ENCODE measurements around the gene TNFAIP6.
"Not testable (repeated sequence)": the region's sequence is repeated elsewhere in the genome, so short reads cannot be mapped to it uniquely, and the experiment has no call there.

Gene TNFAIP6

DNA sequence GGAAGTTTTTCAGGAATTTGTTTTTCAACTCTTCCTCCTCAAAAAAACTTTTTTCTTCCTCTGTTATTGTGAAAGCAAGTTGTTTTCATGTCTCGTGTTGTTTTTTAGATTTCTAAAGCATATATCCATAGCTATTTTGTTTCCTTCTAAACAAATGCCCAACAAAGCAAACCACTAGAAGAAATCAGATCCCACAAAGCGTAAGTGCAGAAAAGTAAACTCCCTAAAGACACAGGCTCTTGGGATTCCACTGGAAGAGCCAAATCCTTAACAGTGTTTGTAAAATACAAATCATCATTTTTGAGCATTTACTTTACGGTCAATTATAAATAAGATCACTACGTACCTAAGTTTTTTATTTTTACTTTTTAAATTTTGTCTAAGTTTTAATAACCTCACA lies 30.6 kb downstream of the TNFAIP6 start:
- no peak overlapping the region for H3K4me3 Mint-ChIP-seq
- no peaks in the 10 kb centered on the region for H3K36me3 Mint-ChIP-seq (ENCODE audit: low read depth)
- H3K27ac Mint-ChIP-seq, result no peak overlapping the region
- H3K4me1 Mint-ChIP-seq (ENCODE audit: low read depth), result peaks cover 4% of the 10 kb centered on the region
- no peaks in the 10 kb centered on the region for H3K9me3 Mint-ChIP-seq
- H3K27me3 Mint-ChIP-seq (ENCODE audit: low read depth), result peaks cover 6% of the 10 kb centered on the region

DNA sequence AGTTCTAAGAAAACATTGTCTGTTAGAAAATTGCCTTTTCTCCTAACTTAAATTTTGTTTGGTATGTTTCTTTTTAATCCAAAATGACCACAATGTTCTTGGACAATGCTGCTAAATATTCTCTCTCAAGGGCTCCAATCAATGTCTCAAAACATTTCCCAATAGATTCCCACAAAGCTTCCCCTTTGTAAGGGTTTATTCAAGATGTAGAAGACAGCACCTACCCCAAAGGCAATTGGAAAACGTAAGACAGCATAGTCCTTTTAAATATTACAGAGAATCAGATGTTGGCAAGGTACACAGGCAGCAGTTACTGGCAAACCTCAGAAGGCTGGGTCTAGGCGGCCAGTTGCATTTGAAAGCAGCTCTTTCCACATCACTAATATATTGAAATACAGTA lies 34.0 kb downstream of the TNFAIP6 start:
- no peak overlapping the region for H3K4me3 Mint-ChIP-seq
- no peaks in the 10 kb centered on the region for H3K36me3 Mint-ChIP-seq (ENCODE audit: low read depth)
- H3K9me3 Mint-ChIP-seq, result peaks cover 6% of the 10 kb centered on the region
- H3K4me1 Mint-ChIP-seq (ENCODE audit: low read depth), result peaks cover 4% of the 10 kb centered on the region
- H3K27ac Mint-ChIP-seq, result no peak overlapping the region
- peaks cover 6% of the 10 kb centered on the region for H3K27me3 Mint-ChIP-seq (ENCODE audit: low read depth)

DNA sequence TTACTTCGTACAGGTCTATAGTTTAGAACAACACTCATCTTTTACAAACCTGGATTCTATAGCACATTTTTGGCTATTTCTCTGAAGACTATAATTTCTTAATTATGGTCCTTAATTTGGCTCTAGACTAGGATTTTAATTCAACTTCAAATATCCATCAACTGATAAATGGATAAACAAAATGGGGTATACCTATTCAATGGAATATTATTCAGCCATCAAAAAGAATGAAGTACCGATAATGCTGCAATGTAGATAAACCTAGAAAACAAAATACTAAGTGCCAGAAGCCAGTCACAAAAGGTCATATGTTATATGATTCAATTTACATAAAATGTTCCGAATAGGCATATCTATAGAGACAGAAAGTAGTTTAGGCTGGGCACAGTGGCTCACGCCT lies 37.1 kb downstream of the TNFAIP6 start:
- Mint-ChIP-seq H3K9me3 (peaks cover 6% of the 10 kb centered on the region), H3K27me3 (ENCODE audit: low read depth) (peaks cover 6% of the 10 kb centered on the region), H3K4me1 (ENCODE audit: low read depth) (peaks cover 4% of the 10 kb centered on the region)

DNA sequence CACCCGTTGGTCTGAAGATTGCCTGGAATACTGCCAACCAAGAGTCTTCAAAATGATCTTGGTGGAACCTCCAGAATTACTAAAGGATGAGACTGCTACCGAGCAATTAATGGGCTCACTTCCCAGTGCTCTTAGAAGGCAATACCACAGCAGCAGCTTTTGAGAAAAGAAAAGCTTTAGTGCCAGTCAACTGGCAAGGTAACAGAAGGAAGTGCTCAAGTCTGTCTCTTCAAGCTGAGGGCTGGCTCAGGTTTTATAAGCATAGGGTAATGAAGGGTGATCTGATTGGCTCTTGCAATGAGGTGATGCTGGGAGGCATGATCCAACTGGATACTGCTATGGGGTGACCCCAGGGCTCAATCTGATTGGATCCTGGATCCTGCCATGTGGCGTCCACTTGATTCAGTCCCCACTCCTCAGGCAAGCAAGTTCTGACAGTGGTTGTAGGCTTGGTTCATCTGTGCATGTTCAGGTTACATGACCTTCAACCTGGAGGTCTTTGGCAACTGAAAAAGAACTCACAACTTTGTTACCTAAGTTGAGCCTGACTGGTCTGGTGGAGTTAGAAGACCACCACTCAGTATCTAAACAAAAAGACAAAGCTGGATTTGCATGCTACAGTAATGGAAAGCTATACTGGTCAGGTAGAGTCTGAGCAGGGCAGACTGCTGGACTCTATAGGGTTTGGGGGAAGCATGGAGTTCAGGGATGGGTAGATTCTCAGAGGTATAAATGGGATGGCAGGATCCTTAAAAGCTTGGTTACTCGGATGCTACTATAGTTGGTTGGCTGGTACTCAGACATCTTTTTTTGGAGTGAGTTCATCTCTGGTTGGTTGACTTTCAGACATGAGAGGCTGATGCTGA lies 38.4 kb downstream of the TNFAIP6 start:
- Mint-ChIP-seq H3K4me3 (no peak overlapping the region), H3K36me3 (ENCODE audit: low read depth) (no peaks in the 10 kb centered on the region), H3K9me3 (peaks cover 6% of the 10 kb centered on the region), H3K27ac (no peak overlapping the region), H3K4me1 (ENCODE audit: low read depth) (no peaks in the 10 kb centered on the region), H3K27me3 (ENCODE audit: low read depth) (peaks cover 6% of the 10 kb centered on the region)

More for the DNA sequence above, 37.1 kb downstream of the TNFAIP6 start:
- Mint-ChIP-seq H3K27ac (no peak overlapping the region), H3K4me3 (no peak overlapping the region), H3K36me3 (ENCODE audit: low read depth) (no peaks in the 10 kb centered on the region)

DNA sequence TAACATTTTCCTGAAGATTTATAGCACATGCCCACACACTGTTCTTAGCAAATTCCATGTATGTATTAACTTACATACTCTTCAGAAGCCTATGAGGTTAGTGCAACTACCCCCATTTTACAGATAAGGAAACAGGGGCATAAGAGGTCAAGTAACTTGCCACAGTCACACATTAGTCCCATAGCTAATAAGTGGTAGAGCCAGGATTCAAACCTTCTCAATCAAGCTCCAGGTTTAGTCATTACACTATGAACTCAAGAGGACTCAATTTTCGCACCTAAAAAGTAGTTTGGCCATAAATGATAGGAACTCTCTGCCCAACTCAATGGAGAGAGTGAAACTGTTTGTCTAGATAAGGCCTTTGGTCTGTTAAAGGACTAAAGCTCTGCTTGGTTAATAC lies 42.6 kb downstream of the TNFAIP6 start:
- Mint-ChIP-seq H3K9me3 (no peaks in the 10 kb centered on the region), H3K27me3 (ENCODE audit: low read depth) (peaks cover 7% of the 10 kb centered on the region), H3K4me3 (no peak overlapping the region), H3K4me1 (ENCODE audit: low read depth) (no peaks in the 10 kb centered on the region), H3K36me3 (ENCODE audit: low read depth) (no peaks in the 10 kb centered on the region), H3K27ac (no peak overlapping the region)

DNA sequence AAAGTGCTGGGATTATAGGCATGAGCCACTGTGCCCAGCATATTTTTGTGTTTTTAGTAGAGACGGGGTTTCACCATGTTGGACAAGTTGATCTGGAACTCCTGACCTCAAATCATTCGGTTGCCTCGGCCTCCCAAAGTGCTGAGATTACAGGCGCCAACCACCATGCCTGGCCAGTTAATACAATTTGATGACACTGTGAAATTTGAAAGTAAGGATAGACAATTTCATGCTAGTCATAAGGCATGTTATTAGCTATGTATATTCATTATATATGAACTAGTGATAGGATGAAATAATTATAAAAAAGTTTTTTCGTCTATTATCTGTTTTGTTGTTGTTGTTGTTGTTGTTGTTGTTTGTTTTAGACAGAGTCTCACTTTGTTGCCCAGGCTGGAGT lies 43.8 kb downstream of the TNFAIP6 start:
- no peaks in the 10 kb centered on the region for H3K4me1 Mint-ChIP-seq (ENCODE audit: low read depth)
- H3K9me3 Mint-ChIP-seq, result no peaks in the 10 kb centered on the region
- no peaks in the 10 kb centered on the region for H3K36me3 Mint-ChIP-seq (ENCODE audit: low read depth)
- peaks cover 7% of the 10 kb centered on the region for H3K27me3 Mint-ChIP-seq (ENCODE audit: low read depth)
- H3K4me3 Mint-ChIP-seq, result no peak overlapping the region
- no peak overlapping the region for H3K27ac Mint-ChIP-seq

DNA sequence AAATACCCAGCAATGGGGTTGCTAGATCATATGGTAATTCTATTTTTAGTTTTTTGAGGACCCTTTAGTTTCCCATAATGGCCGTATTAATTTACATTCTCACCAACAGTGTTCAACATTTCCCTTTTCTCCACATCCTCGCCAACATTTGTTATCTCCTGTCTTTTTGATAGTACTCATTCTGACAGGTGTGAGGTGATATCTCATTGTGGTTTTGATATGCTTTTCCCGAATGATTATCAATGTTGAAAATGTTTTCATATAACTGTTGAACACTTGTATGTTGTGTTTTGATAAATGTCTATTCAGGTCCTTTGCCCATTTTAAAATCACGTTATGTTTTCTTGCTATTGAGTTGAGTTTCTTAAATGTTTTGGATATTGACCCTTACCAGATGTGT lies 46.5 kb downstream of the TNFAIP6 start:
- H3K27ac Mint-ChIP-seq, result no peak overlapping the region
- no peak overlapping the region for H3K4me3 Mint-ChIP-seq
- H3K36me3 Mint-ChIP-seq (ENCODE audit: low read depth), result no peaks in the 10 kb centered on the region
- no peaks in the 10 kb centered on the region for H3K4me1 Mint-ChIP-seq (ENCODE audit: low read depth)
- H3K9me3 Mint-ChIP-seq, result no peaks in the 10 kb centered on the region
- peaks cover 7% of the 10 kb centered on the region for H3K27me3 Mint-ChIP-seq (ENCODE audit: low read depth)

DNA sequence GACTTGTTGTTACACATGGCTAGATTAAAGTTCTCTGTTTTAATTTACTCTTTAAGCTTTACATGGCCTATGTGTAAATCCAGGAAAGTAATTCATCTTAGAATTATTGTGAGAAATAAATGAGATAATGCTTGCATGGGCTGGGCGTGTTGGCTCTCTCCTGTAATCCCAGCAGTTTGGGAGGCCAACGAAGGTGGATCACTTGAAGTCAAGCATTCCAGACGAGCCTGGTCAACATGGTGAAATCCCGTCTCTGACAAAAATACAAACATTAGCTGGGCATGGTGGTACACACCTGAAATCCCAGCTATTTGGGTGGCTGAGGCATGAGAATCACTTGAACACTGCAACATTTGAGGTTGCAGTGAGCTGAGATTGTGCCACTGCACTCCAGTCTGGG lies 48.0 kb downstream of the TNFAIP6 start:
- peaks cover under 1% of the 10 kb centered on the region for H3K36me3 Mint-ChIP-seq (ENCODE audit: low read depth)
- H3K27me3 Mint-ChIP-seq (ENCODE audit: low read depth), result peaks cover 7% of the 10 kb centered on the region
- H3K4me3 Mint-ChIP-seq, result no peak overlapping the region
- H3K27ac Mint-ChIP-seq, result no peak overlapping the region
- H3K4me1 Mint-ChIP-seq (ENCODE audit: low read depth), result peaks cover 3% of the 10 kb centered on the region
- no peaks in the 10 kb centered on the region for H3K9me3 Mint-ChIP-seq

DNA sequence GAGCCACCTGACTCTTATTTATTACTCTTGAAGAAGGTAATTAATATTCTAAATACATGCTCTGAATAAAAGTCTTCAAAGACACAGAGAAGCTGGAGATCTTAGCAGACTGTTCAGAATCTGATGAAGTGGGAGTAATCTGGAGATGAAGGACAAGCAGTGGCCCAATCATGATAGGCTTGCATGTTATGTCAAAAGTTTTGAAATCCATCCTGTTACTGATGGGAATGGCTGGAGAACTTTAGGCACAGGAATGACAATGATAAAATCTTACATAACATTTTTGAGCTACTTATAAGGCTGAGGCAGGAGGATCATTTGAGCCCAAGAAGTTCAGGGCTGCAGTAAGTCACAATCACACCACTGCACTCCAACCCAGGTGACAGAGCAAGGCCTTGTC lies 49.9 kb downstream of the TNFAIP6 start:
- Mint-ChIP-seq H3K27me3 (ENCODE audit: low read depth) (peaks cover 7% of the 10 kb centered on the region), H3K4me3 (no peak overlapping the region), H3K4me1 (ENCODE audit: low read depth) (peaks cover 13% of the 10 kb centered on the region), H3K9me3 (no peaks in the 10 kb centered on the region), H3K27ac (no peak overlapping the region), H3K36me3 (ENCODE audit: low read depth) (peaks cover 3% of the 10 kb centered on the region)

DNA sequence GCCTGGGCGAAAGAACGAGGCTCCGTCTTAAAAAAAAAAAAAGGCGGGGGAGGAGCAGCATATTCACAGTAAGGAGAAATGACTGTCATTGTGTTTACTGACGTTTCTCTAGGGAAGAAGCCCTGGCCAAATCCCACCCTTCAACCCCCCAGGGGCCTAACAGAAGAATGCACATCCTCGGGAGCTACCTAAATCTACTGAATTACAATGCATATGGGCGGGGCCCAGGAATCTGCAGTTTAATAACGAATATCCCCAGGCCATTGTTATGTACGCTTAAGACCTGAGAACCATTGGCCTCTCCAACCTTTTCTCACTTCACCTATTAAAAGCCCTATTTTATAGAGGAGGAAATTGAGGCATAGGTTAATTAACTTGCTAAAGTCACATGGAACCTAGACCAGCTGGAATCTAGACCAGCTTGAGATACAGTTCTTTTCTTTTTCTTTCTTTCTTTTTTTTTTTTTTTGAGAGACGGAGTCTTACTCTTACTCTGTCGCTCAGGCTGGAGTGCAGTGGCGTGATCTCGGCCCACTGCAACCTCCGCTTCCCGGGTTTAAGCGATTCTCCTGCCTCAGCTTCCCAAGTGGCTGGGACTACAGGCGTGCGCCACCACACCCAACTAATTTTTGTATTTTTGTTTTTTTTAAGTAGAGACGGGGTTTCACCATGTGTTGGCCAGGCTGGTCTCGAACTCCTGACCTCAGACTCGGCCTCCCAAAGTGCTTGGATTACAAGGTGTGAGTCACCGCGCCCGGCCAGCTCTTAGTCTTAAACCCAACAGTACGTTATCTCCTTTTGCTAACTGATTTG lies 51.6 kb downstream of the TNFAIP6 start:
- peaks cover 11% of the 10 kb centered on the region for H3K36me3 Mint-ChIP-seq (ENCODE audit: low read depth)
- peak overlapping the region; percentile 90 for H3K4me3 Mint-ChIP-seq
- peaks cover 19% of the 10 kb centered on the region for H3K4me1 Mint-ChIP-seq (ENCODE audit: low read depth)
- no peaks in the 10 kb centered on the region for H3K9me3 Mint-ChIP-seq
- peak overlapping the region; percentile 80 for H3K27ac Mint-ChIP-seq
- peaks cover 5% of the 10 kb centered on the region for H3K27me3 Mint-ChIP-seq (ENCODE audit: low read depth)

DNA sequence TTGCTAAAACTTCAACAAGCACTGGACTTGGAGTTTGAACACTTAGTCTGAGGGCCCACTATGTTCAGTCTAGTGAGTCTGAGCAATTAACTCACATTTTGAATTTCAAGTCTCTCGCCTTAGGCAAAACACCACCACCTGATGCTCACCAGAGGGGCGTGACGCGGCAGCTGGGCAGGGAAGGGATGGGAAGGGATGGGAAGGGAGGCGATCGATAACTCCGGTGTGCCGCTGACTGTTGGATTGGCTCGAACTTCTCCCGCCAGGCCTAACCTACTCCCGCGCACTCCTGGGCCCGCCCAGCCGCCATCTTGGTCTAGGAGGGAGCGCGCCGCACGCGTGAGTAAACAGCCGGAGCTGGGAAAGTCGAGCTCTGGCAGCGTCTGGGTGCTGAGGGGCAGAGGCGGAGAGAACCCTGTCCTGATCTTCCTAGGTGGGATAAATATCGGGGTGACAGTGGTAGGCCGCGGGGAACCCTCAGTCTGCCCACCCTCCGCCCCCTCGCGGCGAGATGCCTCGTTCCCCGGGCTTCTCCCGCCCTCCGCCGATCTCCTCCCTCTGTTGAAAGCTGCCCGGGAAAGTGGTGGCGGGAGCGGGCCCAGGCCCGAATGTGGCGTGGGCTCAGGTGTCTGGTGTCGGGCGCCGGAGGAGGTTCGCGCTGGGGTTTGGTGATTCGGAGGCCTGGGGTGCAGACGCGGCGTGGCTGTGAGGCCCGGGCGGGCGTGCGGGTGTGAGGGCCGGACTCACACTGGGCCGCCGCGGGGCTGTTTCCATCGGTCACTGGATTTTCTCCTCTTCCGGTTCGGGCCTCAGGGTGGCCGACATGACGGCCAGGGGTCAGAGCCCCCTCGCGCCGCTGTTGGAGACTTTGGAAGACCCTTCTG lies 52.5 kb downstream of the TNFAIP6 start, which contains the start of gene RIF1:
Gene RIF1 (plus strand): TSS at position 302 of the 884 bp plus-strand sequence. CDS start 522 bp downstream, at position 824.
- Mint-ChIP-seq H3K27me3 (ENCODE audit: low read depth) (no peaks in the 10 kb centered on the region), H3K27ac (peak within 1 kb of the TSS; percentile 80), H3K9me3 (no peaks in the 10 kb centered on the region), H3K4me1 (ENCODE audit: low read depth) (peaks cover 22% of the 10 kb centered on the region), H3K4me3 (peak within 1 kb of the TSS; percentile 90), H3K36me3 (ENCODE audit: low read depth) (peaks cover 14% of the 10 kb centered on the region)

DNA sequence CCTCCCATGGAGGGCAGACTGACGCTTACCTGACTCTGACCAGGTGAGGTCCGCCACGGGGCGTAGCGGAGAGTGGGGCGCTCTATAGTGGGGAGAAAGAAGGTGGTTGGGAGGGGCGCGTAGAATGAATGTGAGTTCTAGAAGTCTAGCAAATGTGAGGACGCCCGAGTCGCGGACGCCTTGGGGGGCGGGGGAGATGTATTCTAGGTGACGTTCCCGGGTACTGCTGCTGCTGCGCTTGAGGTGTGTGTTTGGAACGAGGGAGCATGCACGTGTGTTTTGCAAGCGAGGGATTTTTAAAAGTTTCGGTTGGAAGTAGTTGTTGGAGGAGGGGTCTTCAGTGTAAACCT lies 53.1 kb downstream of the TNFAIP6 start:
- no peaks in the 10 kb centered on the region for H3K27me3 Mint-ChIP-seq (ENCODE audit: low read depth)
- no peaks in the 10 kb centered on the region for H3K9me3 Mint-ChIP-seq
- H3K4me1 Mint-ChIP-seq (ENCODE audit: low read depth), result peaks cover 22% of the 10 kb centered on the region
- peak overlapping the region; percentile 90 for H3K4me3 Mint-ChIP-seq
- H3K27ac Mint-ChIP-seq, result peak overlapping the region; percentile 80
- peaks cover 16% of the 10 kb centered on the region for H3K36me3 Mint-ChIP-seq (ENCODE audit: low read depth)

DNA sequence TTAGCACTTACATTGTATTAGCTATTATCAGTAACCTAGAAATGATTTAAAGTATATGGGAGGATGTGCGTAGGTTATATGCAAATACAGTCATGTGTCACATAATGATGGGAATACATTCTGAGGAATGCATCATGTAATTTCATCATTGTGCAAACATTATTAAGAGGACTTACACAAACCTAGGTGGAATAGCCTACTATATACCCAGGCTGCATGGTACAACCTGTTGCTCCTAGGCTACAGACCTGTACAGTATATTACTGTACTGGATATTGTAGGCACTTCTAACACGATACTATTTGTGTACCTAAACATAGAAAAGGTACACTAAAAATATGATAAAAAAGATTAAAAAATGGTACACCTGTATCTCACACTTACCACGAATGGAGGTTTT lies 60.3 kb downstream of the TNFAIP6 start:
- no peak overlapping the region for H3K27ac Mint-ChIP-seq
- no peaks in the 10 kb centered on the region for H3K27me3 Mint-ChIP-seq (ENCODE audit: low read depth)
- peaks cover 42% of the 10 kb centered on the region for H3K36me3 Mint-ChIP-seq (ENCODE audit: low read depth)
- no peaks in the 10 kb centered on the region for H3K9me3 Mint-ChIP-seq
- peaks cover 15% of the 10 kb centered on the region for H3K4me1 Mint-ChIP-seq (ENCODE audit: low read depth)
- H3K4me3 Mint-ChIP-seq, result no peak overlapping the region

DNA sequence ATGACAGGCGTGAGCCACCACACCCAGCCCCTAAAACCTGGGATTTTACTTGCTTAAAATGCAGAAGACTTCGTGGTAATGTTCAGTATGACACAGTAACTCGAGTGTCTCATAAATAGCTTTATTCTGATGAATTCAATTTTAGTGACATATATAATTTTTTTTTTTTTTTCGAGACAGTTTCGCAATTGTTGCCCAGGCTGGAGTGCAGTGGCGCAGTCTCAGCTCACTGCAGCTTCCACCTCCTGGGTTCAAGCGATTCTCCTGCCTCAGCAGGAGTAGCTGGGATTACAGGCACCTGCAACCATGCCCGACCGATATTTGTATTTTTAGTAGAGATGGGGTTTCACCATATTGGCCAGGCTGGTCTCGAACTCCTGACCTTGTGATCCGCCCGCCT lies 64.3 kb downstream of the TNFAIP6 start:
- not testable (repeated sequence) for H3K27me3 Mint-ChIP-seq (ENCODE audit: low read depth); H3K9me3 Mint-ChIP-seq; H3K4me3 Mint-ChIP-seq; H3K27ac Mint-ChIP-seq
- peaks cover 53% of the 10 kb centered on the region for H3K36me3 Mint-ChIP-seq (ENCODE audit: low read depth)
- H3K4me1 Mint-ChIP-seq (ENCODE audit: low read depth), result peaks cover 28% of the 10 kb centered on the region

All from T-helper 1 cell treated with Interleukin-12 subunit alpha and Interleukin-12 subunit beta and Interleukin-4 antibody, amounts not matched to agents 30 μg/mL and 1 μg/mL, for 36 hours (primary cell).